Activated gamma-delta T cell (primary cell): ENCODE data around the gene UQCC5.

ENCODE experiments used
- DNase-seq: peaks from one replicate; lab custom pipeline; 2025; lab: John Stamatoyannopoulos, UW

The UQCC5 gene

DNA sequence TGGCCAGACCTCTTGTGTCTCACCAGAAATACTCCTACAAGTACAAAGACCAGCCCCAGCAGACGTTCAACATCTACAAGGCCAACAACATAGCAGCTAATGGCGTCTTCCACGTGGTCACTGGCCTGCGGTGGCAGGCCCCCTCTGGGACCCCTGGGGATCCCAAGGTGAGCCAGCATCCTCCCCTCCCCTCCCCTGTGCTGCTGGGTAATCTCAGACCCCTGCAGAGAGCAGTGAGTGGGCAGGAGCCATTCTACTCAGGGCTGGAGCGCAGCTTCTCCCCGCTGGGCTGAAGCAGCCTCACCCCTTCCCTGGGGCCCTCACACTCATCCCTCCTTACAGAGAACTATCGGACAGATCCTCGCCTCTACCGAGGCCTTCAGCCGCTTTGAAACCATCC lies 31.4 kb upstream of the UQCC5 start:
- DNase-seq = no peak

- DNase-seq = no peak
Measured at GRCh38 chr3:52506266-52506966, 30.0 kb upstream of the UQCC5 start.

GRCh38 chr3:52507359-52507758 lies 29.0 kb upstream of the UQCC5 start:
- DNase-seq = no peak

- no peak for DNase-seq
Measured at GRCh38 chr3:52509753-52510328, 26.6 kb upstream of the UQCC5 start.

DNA sequence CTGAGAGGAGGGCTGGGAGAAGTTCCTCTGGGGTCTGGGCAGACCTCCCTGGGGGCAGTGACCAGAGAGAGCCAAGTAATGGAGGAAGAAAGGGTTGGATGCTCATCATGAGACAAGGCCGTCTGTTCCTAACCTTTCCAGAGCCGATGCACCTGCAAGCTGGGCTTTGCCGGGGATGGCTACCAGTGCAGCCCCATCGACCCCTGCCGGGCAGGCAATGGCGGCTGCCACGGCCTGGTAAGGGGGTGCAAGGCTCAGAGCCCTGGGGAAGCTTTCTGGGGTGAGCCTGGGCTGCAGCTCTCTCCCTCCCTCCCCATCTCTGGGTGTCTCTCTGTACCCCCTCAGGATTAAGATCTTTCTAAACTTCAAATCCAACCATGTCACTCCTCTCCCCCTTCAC lies 24.9 kb upstream of the UQCC5 start:
- no peak for DNase-seq

GRCh38 chr3:52512105-52512504 lies 24.3 kb upstream of the UQCC5 start:
- no peak for DNase-seq

DNA sequence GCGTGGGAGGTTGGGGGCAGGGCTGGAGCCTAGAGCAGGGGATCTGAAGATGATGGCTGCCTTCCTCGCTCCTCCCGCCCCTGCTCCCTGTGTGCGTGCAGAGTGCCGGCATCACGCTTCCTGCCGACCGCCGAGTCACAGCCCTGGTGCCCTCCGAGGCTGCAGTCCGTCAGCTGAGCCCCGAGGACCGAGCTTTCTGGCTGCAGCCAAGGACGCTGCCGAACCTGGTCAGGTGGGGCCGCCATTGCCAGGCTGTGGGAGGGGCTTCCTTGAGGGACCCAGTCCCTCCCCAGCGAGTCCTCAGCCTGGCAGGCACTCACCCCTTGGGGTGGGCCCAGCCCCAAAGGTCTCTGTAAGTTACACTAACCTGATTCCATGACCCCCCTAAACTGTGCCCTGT lies 23.7 kb upstream of the UQCC5 start:
- DNase-seq = no peak

GRCh38 chr3:52513281-52513680 lies 23.1 kb upstream of the UQCC5 start:
- DNase-seq = no peak

GRCh38 chr3:52514576-52514975 lies 21.8 kb upstream of the UQCC5 start:
- no peak for DNase-seq

DNA sequence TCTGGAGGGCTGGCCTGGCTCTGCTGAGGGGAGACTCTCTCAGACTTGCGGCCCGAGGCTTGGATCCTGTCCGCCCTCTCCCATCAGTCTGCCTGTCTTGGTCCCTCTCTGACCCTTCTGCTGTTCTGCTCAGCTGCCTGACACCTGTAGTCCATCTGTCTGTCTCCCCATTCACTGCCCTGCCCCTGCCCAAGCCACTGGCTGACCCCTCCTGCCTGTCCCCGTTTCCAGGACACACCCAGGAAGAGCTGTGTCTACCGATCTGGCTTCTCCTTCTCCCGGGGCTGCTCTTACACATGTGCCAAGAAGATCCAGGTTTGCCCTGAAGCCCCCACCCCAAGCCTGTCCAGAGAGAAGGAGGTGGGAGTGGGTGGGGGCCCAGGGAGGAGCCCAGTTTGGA lies 21.2 kb upstream of the UQCC5 start:
- DNase-seq = no peak

- no peak for DNase-seq
Measured at GRCh38 chr3:52516509-52517195, 19.8 kb upstream of the UQCC5 start.

DNA sequence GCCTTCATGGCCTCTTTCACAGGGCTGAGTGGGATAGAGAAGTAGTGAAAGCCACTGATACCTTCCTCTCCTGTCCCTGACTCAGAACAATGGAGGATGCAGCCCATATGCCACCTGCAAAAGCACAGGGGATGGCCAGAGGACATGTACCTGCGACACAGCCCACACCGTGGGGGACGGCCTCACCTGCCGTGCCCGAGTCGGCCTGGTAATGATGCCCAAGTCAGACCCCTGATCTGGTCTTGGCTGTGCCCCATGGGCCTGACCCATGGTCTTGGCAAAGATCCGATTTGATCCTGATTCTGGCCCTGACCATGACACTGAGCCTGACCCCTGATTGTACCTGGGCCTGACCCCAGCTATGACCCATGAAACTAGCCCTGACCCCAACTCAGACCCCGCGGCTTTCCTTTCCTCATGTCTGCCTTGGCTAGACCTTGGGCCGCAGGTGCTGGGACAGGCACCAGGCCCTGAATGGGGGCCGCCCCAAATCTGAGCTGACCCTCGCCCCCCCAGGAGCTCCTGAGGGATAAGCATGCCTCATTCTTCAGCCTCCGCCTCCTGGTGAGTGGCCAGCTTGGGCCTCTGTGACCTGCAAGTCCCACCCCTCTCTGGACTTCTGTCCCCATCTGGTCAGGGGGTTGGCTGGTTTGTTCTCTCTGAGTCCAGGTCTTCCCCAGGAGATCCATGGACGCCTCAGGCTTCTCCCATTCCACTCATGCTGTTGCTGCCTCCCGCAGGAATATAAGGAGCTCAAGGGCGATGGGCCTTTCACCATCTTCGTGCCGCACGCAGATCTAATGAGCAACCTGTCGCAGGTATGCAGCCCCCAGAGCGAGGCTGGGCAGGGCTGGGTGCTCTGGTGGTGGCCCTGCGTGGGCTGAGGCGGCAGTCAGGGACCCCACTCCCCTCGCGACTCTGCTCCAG lies 18.3 kb upstream of the UQCC5 start:
- no peak for DNase-seq

GRCh38 chr3:52518723-52519444 lies 17.5 kb upstream of the UQCC5 start:
- no peak for DNase-seq

DNA sequence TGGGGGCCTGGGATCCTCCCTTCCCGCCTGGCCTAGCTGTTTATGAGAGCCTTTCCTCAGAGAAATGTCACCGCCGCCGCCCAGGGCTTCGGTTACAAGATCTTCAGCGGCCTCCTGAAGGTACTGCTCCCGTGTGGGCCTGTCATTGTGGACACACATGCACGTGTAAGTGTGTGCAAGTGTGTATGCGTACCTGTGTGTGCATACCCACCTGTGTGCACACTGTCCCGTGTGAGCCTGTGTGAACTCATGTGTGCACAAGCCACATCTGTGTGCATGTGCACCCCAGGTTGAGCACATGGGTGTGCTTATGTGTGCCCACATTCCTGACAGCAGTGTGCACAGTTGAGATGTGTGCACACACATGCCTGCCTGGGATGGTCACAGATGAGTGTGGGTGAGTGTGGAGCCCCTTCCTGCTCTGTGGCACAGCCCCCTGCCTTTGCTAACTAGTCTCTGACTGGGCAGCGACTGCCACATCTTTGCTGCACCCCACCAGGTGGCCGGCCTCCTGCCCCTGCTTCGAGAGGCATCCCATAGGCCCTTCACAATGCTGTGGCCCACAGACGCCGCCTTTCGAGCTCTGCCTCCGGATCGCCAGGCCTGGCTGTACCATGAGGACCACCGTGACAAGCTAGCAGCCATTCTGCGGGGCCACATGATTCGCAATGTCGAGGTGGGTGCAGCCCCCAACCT lies 16.8 kb upstream of the UQCC5 start:
- DNase-seq = no peak

- DNase-seq = no peak
Measured at GRCh38 chr3:52520141-52520667, 16.2 kb upstream of the UQCC5 start.

GRCh38 chr3:52520716-52521487 lies 15.5 kb upstream of the UQCC5 start:
- DNase-seq = no peak

DNA sequence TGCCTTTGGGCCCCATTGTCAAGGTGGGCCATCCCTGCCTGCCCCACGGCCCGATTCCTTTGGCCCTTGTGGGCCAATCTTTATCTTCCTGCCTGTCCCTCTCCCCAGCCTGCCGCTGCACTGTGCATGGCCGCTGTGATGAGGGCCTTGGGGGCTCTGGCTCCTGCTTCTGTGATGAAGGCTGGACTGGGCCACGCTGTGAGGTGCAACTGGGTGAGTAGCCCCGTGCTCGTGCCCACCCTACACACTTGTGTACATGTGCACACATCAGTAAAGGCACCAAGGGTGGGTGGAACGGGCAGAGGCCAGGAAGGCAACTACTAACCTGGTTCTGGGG lies 14.9 kb upstream of the UQCC5 start:
- no peak for DNase-seq

- DNase-seq = no peak
Measured at GRCh38 chr3:52521881-52522650, 14.3 kb upstream of the UQCC5 start.

DNA sequence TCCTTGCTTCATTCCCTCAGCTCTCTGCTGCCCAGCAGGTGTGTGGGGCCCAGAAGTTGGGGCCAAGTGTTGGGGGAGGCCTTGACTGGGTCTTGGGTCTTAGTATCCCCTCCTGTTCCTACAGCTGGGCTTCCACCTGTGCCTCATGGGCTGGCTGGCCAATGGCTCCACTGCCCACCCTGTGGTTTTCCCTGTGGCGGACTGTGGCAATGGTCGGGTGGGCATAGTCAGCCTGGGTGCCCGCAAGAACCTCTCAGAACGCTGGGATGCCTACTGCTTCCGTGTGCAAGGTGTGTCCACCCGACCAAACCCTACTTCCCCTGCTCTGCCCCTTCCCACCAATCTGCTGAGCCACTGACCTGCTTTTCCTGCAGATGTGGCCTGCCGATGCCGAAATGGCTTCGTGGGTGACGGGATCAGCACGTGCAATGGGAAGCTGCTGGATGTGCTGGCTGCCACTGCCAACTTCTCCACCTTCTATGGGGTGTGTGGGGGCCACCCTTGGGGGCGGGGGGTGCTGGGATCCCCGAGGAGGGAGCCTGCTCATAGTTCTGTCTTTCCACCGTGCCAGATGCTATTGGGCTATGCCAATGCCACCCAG lies 13.7 kb upstream of the UQCC5 start:
- DNase-seq = no peak
